B cell (primary cell): ENCODE measurements around the gene SLC12A3. TPM values are rescaled to one million over a fixed set of nuclear protein-coding genes. Genes with fewer than 3 reads are reported as not detected.

Experiments
- ATAC-seq: fragments of 200-7000 bp; cut with Tn5 transposase; one replicate; pipeline ENCODE4 v1.10.0; 2021; ENCODE audit warnings: low read depth, mild to moderate bottlenecking, moderate number of reproducible peaks, moderate library complexity
- CTCF ChIA-PET: fragments of 350-600 bp; sonication (Branson Sonifier 250); formaldehyde crosslinking; loops from one replicate; lab custom pipeline; 2021; ENCODE audit warnings: antibody characterized with exemption, inconsistent platforms; lab: Charles Lee
- POLR2A ChIA-PET: fragments of 350-600 bp; sonication (Branson Sonifier 250); formaldehyde crosslinking; loops from one replicate; lab custom pipeline; 2021; ENCODE audit warnings: antibody characterized with exemption; lab: Charles Lee
- DNase-seq: peaks from one replicate; pipeline ENCODE4 v3.0.0; 2013
- H2AFZ ChIP-seq: 2 replicates; pipeline ENCODE4 v1.6.1; 2012; ENCODE audit warnings: mild to moderate bottlenecking, low read depth, low read length; ENCODE audit not compliant: insufficient read depth, poor library complexity, severe bottlenecking
- H3K27ac ChIP-seq, 2 donors: 1 replicate in 1 of 2; 2 replicates in 1 of 2; pipeline ENCODE4 v1.5.1; 2012 to 2013; ENCODE audit warnings: low read length in 2 of 2, mild to moderate bottlenecking in 2 of 2, moderate library complexity in 1 of 2
- H3K27me3 ChIP-seq, 4 experiments: fragments of 200-600 bp in 1 of 4; sonication (generic) in 1 of 4; replicated peaks in 1 of 4; 1 replicate in 2 of 4; 2 replicates in 2 of 4; pipeline versions ENCODE4 v1.6.1 to v1.7.0; 2013 to 2016; ENCODE audit warnings: low read length in 3 of 4, mild to moderate bottlenecking in 2 of 4, mixed read lengths in 1 of 4, moderate library complexity in 1 of 4; ENCODE audit not compliant: insufficient read depth in 4 of 4, control insufficient read depth in 3 of 4; ENCODE audit errors: control extremely low read depth in 1 of 4
- H3K36me3 ChIP-seq, 2 experiments: replicated peaks in 1 of 2; 1 replicate in 1 of 2; 2 replicates in 1 of 2; pipeline versions ENCODE4 v1.6.1 to v1.7.1; 2013; ENCODE audit warnings: low read length in 1 of 2; ENCODE audit not compliant: insufficient read depth in 2 of 2, control insufficient read depth in 1 of 2; ENCODE audit errors: control extremely low read depth in 1 of 2, extremely low read depth in 1 of 2
- H3K4me1 ChIP-seq, 2 donors: fragments of 200-600 bp in 1 of 2; sonication (generic) in 1 of 2; 1 replicate in 1 of 2; 2 replicates in 1 of 2; pipeline versions ENCODE4 v1.5.1 to v1.6.1; 2013 to 2017; ENCODE audit warnings: low read length in 2 of 2; ENCODE audit not compliant: control insufficient read depth in 2 of 2, insufficient read depth in 2 of 2
- H3K4me2 ChIP-seq: replicated peaks from 2 replicates; pipeline ENCODE3; 2012; ENCODE audit warnings: mild to moderate bottlenecking, low read depth, low read length; ENCODE audit not compliant: poor library complexity, severe bottlenecking
- H3K4me3 ChIP-seq, 5 experiments: fragments of 200-600 bp in 1 of 5; sonication (generic) in 1 of 5; 1 replicate in 3 of 5; 2 replicates in 2 of 5; pipeline versions ENCODE4 v1.5.1 to v1.7.0; 2011 to 2016; ENCODE audit warnings: low read length in 4 of 5, mild to moderate bottlenecking in 4 of 5, low read depth in 2 of 5, control low read depth in 1 of 5, moderate library complexity in 1 of 5; ENCODE audit not compliant: insufficient read depth in 1 of 5; ENCODE audit errors: control extremely low read depth in 1 of 5, extremely low read depth in 1 of 5
- H3K79me2 ChIP-seq: fragments of 200-600 bp; sonication (generic); one replicate; pipeline ENCODE4 v1.6.0; 2016; ENCODE audit warnings: low read length; ENCODE audit not compliant: control insufficient read depth, insufficient read depth
- H3K9ac ChIP-seq: fragments of 200-600 bp; sonication (generic); 2 replicates; pipeline ENCODE4 v1.6.1; 2017; ENCODE audit warnings: mild to moderate bottlenecking, low read length, moderate library complexity
- H3K9me3 ChIP-seq, 3 donors: one replicate each; pipeline versions ENCODE4 v1.6.1 to v1.7.1; 2013; ENCODE audit warnings: low read length in 2 of 3; ENCODE audit not compliant: control insufficient read depth in 2 of 3, insufficient read depth in 1 of 3; ENCODE audit errors: control extremely low read depth in 1 of 3
- H4K20me1 ChIP-seq: 2 replicates; pipeline ENCODE4 v1.6.0; 2012; ENCODE audit warnings: mild to moderate bottlenecking, low read length; ENCODE audit not compliant: insufficient read depth, control insufficient read depth, poor library complexity, severe bottlenecking
- H3K27ac Mint-ChIP-seq: one replicate; pipeline ENCODE4 v1.8.0; 2021; ENCODE audit warnings: mixed read lengths
- H3K27me3 Mint-ChIP-seq: one replicate; pipeline ENCODE4 v1.8.0; 2021; ENCODE audit warnings: mixed read lengths
- H3K4me1 Mint-ChIP-seq: one replicate; pipeline ENCODE4 v1.8.0; 2021; ENCODE audit warnings: mixed read lengths
- H3K4me3 Mint-ChIP-seq: one replicate; pipeline ENCODE4 v1.8.0; 2021; ENCODE audit warnings: mixed read lengths
- H3K9me3 Mint-ChIP-seq: one replicate; pipeline ENCODE4 v1.8.0; 2022; ENCODE audit warnings: mixed read lengths; ENCODE audit not compliant: insufficient read depth
- CTCF ChIP-seq: fragments of 200-600 bp; IDR thresholded peaks from one replicate; pipeline ENCODE4 v1.8.0; 2022; ENCODE audit warnings: antibody characterized with exemption, mild to moderate bottlenecking
- EZH2 ChIP-seq: IDR thresholded peaks from 2 replicates; pipeline ENCODE4 v1.6.1; 2012; ENCODE audit warnings: borderline replicate concordance, low read depth, mild to moderate bottlenecking, moderate library complexity, low read length; ENCODE audit not compliant: insufficient read depth, poor library complexity, severe bottlenecking
- WGBS: methylation state at CpG from one replicate; pipeline ENCODE4 v1.1.5; 2013; ENCODE audit warnings: missing lambda C conversion rate; ENCODE audit not compliant: insufficient coverage; 5-methylcytosine and 5-hydroxymethylcytosine counted together
- intact Hi-C: fragments of 100-400 bp; cut with micrococcal nuclease; formaldehyde crosslinking; loops from one replicate; pipeline ENCODE4 v1.10.0; 2022
- polyA plus RNA-seq: library from polyadenylated mRNA; depleted of rRNA; stranded (reverse); fragments of >200 nt; gene quantifications from 2 replicates; pipeline ENCODE4 v1.2.3, GENCODE V29; 2012
- total RNA-seq, 2 donors: library from RNA; stranded (reverse); fragments of 120-200 nt in 1 of 2; gene quantifications; 1 replicate in 1 of 2; 2 replicates in 1 of 2; pipeline versions ENCODE4 v1.2.3 to v1.2.4, GENCODE V29; 2013 to 2022

SLC12A3 gene
- total and polyA plus RNA-seq, 2 donors (not counting 1 experiment from before 2014, with no cell fraction given): 1.3 to 4.9 TPM

GRCh38 chr16:56918467-56919012 lies 53.5 kb downstream of the SLC12A3 start:
- WGBS: 91% methylated on average over 9 of the region's 12 CpGs
- intact Hi-C loops: loop anchor here (10.0 kb wide), 1 partner anchor 314 kb away; the partner anchor contains the start of gene MT2A
- H2AFZ ChIP-seq: peak overlapping the region; percentile 39
- CTCF ChIA-PET: interaction anchor here (0.7 to 5.0 kb wide), 7 partner anchors 11 to 115 kb away, joined by 4 to 51 read pairs (median 4); partner anchors contain the start of gene HERPUD1
- peak overlapping the region; percentile 79 for H3K4me2 ChIP-seq
- no peaks in the 10 kb centered on the region for H3K36me3 ChIP-seq
- H3K9me3 ChIP-seq: no peaks in the 10 kb centered on the region
- H3K27me3 Mint-ChIP-seq: no peaks in the 10 kb centered on the region
- H3K27ac ChIP-seq: peak overlapping the region; percentile 98 to 100
- TF ChIP-seq EZH2 (no peak), CTCF (no peak)
- ATAC-seq: no peak
- peaks cover 53 to 76% of the 10 kb centered on the region in 2 donors for H3K4me1 ChIP-seq
- no peak overlapping the region for H3K4me3 ChIP-seq
- DNase-seq: no peak
- peak overlapping the region; percentile 64 for H3K4me3 Mint-ChIP-seq
- no peaks in the 10 kb centered on the region for H3K27me3 ChIP-seq
- peaks cover 75% of the 10 kb centered on the region for H3K4me1 Mint-ChIP-seq
- peaks cover 3% of the 10 kb centered on the region for H3K9me3 Mint-ChIP-seq
- peak overlapping the region; percentile 80 for H3K27ac Mint-ChIP-seq
- H3K9ac ChIP-seq: no peak overlapping the region
- H4K20me1 ChIP-seq: no peaks in the 10 kb centered on the region
- no peaks in the 10 kb centered on the region for H3K79me2 ChIP-seq
- POLR2A ChIA-PET: interaction anchor here (0.7 to 5.6 kb wide), 5 partner anchors 8 to 624 kb away, joined by 3 to 108 read pairs (median 7); partner anchors contain the start of genes ADGRG5 and HERPUD1
